Myometrial cell (primary cell): ENCODE measurements around the gene ANKRD52. TPM values are rescaled to one million over a fixed set of nuclear protein-coding genes. Genes with fewer than 3 reads are reported as not detected.

Source experiments
- total RNA-seq: library from RNA; depleted of rRNA; stranded (reverse); fragments of >200 nt; gene quantifications from 2 replicates; pipeline ENCODE4 v1.2.3, GENCODE V29; 2015

The ANKRD52 gene
- 9.2 and 12.4 TPM in 2 replicates for total RNA-seq

GRCh38 chr12:56258068-56258819, at the start of gene ANKRD52:
Gene ANKRD52 (minus strand): TSS chr12:56258384. CDS start chr12:56258269, 115 bp downstream.

DNA sequence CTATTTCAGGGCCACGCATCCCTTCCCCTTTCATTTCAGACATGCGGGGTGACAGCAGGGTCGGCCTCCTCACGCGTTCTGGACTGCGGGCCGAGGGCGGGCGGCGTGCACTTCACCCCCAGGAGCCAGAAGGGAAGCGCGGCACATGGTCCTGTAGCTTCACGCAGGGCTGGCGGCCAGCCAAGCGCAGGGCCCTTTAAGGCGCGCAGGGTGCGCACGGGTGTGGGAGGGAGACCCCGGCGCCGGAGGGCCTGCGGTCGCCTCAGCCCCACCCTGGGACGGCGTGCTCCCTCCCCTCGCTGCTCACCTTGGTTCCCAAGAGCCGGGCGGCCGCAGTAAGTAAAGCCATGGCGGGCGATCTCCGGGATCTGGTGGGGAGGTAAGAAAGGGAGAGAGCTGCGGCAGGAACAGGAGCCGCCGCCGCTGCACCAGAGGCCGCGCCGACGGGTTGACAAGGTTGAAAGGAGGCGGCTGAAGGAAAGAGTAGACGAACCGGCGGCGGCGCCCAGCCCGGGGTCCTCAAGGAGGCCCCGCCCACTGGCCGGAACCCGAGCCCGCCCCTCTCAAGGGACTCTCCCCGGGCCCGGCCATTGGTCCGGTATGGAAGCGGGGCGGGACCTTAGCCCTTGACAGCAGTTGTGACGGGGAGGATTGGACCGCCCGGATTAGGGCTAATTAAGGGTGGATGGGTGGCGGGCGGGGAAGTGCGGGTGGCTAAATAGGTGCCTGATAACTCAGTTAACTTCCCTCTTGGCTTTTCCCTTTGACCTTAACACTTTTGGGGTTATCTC, 41.9 kb upstream of the ANKRD52 start, which contains the start of gene CS:
Gene CS, minus strand, starts transcription at position 478 of the 791 bp plus-strand sequence. Its CDS starts 129 bp downstream, at position 349.

DNA sequence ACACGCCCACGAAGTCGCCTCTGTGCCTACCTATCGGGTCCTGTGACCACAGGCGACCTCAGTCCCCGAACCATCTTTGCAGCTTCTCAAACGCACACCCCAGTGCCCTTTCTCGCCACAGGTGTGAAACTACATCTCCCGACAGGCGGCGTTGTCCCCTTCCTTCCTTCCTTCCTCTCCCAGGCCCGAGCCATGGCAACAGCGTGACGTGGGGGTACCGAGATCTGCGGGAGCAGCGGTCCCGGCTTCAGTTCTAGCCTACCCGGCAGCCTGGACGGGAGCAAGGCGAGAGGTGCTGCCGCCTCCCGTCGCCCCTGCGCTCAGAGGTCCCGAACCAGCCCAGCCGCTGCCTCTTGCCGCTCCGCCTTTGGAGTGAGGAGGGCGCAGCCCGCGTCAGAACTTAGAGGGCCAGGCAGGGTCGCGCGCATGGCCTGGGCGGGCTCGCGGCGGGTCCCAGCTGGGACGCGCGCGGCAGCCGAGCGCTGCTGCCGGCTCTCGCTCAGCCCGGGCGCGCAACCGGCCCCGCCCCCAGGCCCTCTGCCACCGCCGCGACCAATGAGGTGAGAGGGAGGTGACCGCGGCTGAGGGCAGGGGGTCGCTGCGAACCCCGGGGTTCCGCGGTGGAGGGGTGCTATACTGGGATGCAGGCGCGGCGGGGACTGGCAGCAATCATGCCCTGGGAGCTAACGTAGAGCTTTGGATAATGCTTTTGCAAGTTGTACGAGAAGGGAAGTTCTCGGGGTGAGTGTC, 8.7 kb upstream of the ANKRD52 start, which contains the start of gene COQ10A:
Gene COQ10A, plus strand, starts transcription at position 250 of the 750 bp plus-strand sequence. Its CDS starts 177 bp downstream, at position 427.

DNA sequence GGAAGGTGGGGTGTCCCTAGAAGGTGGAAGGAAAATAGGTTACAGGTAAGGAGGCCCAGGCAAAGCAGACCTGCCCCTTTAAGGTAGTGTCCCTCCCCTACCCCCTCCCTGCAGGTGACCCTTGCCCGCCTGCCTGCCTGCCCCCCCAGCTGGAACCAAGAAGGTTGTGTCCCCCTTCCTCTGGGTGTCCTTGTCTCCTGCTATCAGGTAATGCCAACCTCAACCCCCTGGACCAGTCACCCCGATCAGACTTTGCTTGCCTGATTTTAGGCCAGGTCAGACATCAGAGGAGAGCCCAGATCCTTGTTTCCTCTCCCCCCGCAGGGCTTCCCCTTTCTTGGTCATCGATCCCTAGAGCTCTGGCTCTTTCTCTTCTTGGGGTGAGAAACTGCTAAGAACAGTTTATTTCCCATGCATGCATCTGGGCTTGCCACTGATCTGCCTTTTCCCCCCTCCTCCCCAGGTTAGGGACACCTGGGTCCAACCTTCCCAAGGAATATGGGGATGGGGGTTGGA, 28.2 kb downstream of the ANKRD52 start, which contains the start of gene SLC39A5:
Gene SLC39A5, plus strand, starts transcription at position 136 of the 516 bp plus-strand sequence. CDS start 1,224 bp downstream, outside the sequence.

DNA sequence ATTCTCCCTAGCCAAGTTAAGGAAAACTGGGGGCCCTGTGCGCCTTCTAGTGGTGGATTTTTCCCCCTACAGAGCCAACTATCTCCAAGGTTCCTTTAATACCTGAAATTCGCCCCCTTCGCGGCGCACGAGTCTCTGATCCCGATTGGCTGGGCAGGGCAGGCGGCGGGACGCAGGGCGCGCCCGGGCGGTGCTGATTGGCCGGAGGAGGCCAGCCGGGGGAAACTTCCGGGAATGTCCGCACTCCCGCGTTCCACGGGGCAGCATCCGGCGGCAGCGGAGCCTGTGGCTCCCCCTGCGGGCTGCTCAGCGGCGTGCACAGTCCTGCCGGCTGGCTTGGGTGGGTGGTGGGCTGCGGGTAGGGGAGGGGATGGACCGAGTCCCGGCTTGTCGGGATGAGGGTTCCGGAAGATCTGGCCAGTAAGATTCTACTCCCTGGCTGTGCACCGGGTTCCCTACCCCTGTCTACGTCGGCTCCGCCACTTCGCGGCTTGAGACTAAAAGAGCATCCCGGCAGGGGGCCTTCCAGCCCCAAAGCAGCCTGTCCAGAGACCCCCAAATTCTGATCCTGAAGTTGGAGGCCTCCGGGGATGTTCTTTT, 34.0 kb downstream of the ANKRD52 start, which contains the start of gene NABP2:
Gene NABP2, plus strand, starts transcription at position 241 of the 600 bp plus-strand sequence. CDS start 515 bp downstream, outside the sequence.

GRCh38 chr12:56221757-56222530, 36.2 kb downstream of the ANKRD52 start, which contains the start of gene RNF41:
Gene RNF41 (minus strand): TSS chr12:56221922. CDS start chr12:56214047, 7,875 bp downstream.

DNA sequence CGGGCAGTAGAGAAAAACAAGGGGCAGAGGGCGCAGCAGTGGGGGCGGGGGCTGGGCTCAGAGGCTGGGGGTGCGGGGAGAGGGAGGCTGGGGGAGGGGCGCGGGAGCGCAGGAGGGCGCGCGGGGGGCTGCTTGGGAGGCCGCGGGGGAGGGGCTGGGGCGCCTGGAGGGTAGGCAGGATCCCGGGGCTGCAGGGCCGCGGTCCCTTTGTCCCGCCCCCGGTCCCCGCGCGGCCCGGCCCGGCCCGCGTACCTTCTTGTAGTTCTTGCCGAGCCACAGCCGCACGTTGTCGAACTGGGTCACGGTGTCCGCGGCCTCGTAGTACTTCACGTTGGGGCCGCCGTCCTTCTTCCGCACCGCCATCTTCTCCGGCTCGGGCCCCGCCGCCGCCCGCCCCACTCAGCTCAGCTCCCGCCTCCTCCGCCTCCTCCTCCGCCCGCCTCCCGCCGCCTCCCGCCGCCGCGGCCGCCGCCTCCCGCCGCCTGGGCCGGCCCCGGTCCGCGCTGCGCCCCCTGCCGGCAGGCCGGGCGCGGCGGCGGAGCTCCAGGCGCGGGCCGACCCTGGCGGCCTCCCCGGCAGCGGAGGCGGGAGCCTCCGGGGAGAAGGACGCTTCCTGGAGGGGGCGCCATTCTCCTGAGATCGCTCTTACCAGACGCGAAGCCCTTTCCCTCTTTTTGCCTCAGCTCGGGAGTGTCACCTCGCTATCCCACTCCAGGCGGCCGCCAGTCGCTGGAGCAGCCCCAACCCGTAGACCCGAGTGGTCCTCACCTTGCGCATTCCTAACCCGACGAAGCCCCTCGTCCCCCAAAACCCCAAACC, 68.9 kb downstream of the ANKRD52 start, which contains the start of gene SMARCC2:
Gene SMARCC2, minus strand, starts transcription at position 385 of the 819 bp plus-strand sequence. Its CDS starts 22 bp downstream, at position 363.

Other genes starting within 250 kb of the ANKRD52 start
- gene IKZF4, start 237.3 kb downstream of the ANKRD52 start, total RNA-seq, result 0.89 and 2.6 TPM in 2 replicates
- gene RPS26, start 216.5 kb downstream of the ANKRD52 start, total RNA-seq, result 1,394 and 2,798 TPM in 2 replicates
- 0.35 TPM in 1 of 2 replicates, not detected in the other for gene ERBB3, start 178.2 kb downstream of the ANKRD52 start, total RNA-seq
- 199 and 215 TPM in 2 replicates for gene PA2G4, start 153.8 kb downstream of the ANKRD52 start, total RNA-seq
- 2,864 and 3,592 TPM in 2 replicates for gene RPL41, start 141.8 kb downstream of the ANKRD52 start, total RNA-seq
- gene ZC3H10, start 140.1 kb downstream of the ANKRD52 start, total RNA-seq, result 2.6 and 4.8 TPM in 2 replicates
- gene ESYT1, start 130.1 kb downstream of the ANKRD52 start, total RNA-seq, result 240 and 325 TPM in 2 replicates
- gene MYL6B, start 105.8 kb downstream of the ANKRD52 start, total RNA-seq, result 92.5 and 126 TPM in 2 replicates
- gene MYL6, start 100.0 kb downstream of the ANKRD52 start, total RNA-seq, result 2,877 and 3,219 TPM in 2 replicates
- gene SMARCC2, start 68.9 kb downstream of the ANKRD52 start, total RNA-seq, result 30.7 and 32.3 TPM in 2 replicates
- gene RNF41, start 36.5 kb downstream of the ANKRD52 start, total RNA-seq, result 102 and 109 TPM in 2 replicates
- gene NABP2, start 34.0 kb downstream of the ANKRD52 start, total RNA-seq, result 60.1 and 75.0 TPM in 2 replicates
- gene SLC39A5, start 28.3 kb downstream of the ANKRD52 start, total RNA-seq, result not detected in 2 replicates
- gene COQ10A, start 8.6 kb upstream of the ANKRD52 start, total RNA-seq, result 7.4 and 13.5 TPM in 2 replicates
- 141 and 149 TPM in 2 replicates for gene CS, start 41.9 kb upstream of the ANKRD52 start, total RNA-seq
- gene CNPY2, start 57.6 kb upstream of the ANKRD52 start, total RNA-seq, result 110 and 166 TPM in 2 replicates
- gene PAN2, start 75.6 kb upstream of the ANKRD52 start, total RNA-seq, result 13.3 and 13.8 TPM in 2 replicates
- gene IL23A, start 80.5 kb upstream of the ANKRD52 start, total RNA-seq, result not detected in 2 replicates
- 135 and 143 TPM in 2 replicates for gene STAT2, start 101.7 kb upstream of the ANKRD52 start, total RNA-seq
- not detected in 2 replicates for gene APOF, start 104.5 kb upstream of the ANKRD52 start, total RNA-seq
- 13.3 and 19.7 TPM in 2 replicates for gene TIMELESS, start 191.0 kb upstream of the ANKRD52 start, total RNA-seq
- gene MIP, start 196.3 kb upstream of the ANKRD52 start, total RNA-seq, result not detected in 2 replicates
- gene SPRYD4, start 210.2 kb upstream of the ANKRD52 start, total RNA-seq, result 1.4 and 1.8 TPM in 2 replicates
- gene GLS2, start 229.8 kb upstream of the ANKRD52 start, total RNA-seq, result 0.71 TPM in 1 of 2 replicates, not detected in the other